GM15510 (cell line): ENCODE results near the gene KDM1A.

Source experiments
- POLR2A ChIP-seq: IDR thresholded peaks from 3 replicates; pipeline ENCODE4 v1.6.1; 2011; ENCODE audit warnings: borderline replicate concordance; ENCODE audit not compliant: insufficient read length; ENCODE audit errors: extremely low read depth

Gene KDM1A

GRCh38 chr1:23051290-23051909 lies 32.1 kb downstream of the KDM1A start:
- no peak for TF ChIP-seq POLR2A

- TF ChIP-seq POLR2A = no peak
Observed at GRCh38 chr1:23057301-23057700, 38.0 kb downstream of the KDM1A start.

- no peak for TF ChIP-seq POLR2A
Observed at GRCh38 chr1:23062271-23062670, 43.0 kb downstream of the KDM1A start.

- no peak for TF ChIP-seq POLR2A
Observed at GRCh38 chr1:23065385-23065784, 46.1 kb downstream of the KDM1A start.

DNA sequence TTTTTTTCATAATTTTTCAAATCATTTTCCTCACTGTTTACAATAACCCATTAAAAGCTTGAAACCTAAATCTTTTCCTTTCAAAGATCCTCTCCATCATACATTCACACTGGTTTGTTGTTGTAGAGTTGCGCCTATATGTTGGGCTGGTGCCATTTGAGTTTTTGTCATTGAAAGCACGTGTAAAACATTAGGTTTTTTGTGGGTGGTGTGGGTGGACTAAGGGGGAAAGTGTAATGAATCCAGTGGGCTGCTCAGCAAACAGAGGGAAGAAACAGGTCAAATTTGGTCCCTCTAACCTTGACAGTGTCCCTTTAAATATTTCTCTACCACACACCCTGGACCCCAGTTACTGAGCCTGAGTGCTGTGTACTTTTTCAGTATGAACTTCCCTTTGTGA lies 46.8 kb downstream of the KDM1A start:
- TF ChIP-seq POLR2A = no peak

DNA sequence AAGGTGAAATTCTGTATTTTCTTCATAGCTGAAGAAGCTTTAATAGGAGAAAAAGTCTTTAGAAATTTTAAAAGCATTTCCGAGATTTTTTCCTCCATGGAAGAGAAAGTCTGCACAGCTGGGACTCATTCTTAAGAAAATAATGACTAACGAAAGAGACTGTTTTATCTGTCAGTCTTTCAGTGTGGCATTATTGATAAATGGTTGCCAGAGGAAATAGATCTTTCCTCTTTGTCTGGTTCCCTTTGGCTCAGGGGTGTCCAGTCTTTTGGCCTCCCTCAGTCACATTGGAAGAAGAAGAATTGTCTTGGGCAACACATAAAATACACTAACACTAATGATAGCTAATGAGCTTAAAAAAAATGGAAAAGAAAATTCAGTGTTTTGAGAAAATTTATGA lies 49.9 kb downstream of the KDM1A start:
- TF ChIP-seq POLR2A = no peak

DNA sequence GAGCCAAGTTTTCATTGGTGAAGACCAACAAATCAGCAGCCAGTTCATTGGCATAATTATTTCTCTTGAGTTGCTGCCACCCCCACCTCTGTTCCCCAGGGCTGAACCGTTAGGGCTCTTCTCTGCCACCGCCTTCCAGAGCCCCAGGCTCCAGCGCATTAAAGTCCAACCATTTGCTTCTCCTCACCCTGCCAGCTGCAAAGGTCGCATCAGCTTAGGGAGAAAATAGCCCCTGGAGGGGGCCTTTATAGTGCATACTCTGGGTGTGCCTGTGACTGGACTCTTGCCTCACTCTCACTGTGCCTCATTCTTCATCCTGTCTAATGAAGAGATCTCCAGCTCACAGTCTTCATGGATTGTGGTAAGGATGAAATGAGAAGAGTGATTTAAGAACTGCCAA lies 50.4 kb downstream of the KDM1A start:
- no peak for TF ChIP-seq POLR2A

DNA sequence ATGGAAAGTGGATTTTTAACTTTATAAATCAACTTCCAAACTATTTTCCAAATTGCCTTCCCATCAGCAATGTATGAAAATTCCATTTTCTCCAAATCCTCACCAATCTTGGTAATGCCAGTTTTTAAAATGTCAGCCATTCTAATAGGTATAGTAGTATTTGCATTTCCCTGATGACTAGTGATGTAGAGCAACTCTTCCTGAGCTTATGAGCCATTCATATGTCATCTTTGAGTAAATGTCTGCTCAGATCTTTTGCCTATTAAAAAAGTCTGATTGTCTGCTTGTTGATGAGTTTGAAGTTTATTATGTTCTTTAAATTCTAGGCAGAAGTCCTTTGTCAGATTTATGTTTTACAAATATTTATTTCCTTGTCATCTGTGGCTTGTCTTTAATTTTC lies 54.7 kb downstream of the KDM1A start:
- TF ChIP-seq POLR2A = no peak

GRCh38 chr1:23079025-23079424 lies 59.8 kb downstream of the KDM1A start:
- TF ChIP-seq POLR2A = no peak

- no peak for TF ChIP-seq POLR2A
Observed at GRCh38 chr1:23080885-23081284, 61.6 kb downstream of the KDM1A start.

DNA sequence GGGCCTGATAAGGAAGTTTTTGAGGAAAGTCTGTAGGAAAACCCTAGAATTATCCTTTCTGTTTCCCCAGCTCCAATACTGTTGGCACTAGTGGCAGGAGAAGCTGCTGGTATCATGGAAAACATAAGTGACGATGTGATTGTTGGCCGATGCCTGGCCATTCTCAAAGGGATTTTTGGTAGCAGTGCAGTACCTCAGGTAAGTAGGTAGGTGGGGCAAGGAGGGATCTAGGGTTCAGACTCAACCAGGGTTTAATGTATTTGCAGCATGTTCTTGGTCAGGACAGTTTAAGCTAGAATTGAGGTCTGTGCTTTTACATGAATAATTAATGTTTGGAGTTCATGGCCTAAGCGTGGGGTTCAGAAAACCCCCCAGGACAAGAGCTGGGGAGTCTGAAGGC lies 62.1 kb downstream of the KDM1A start:
- no peak for TF ChIP-seq POLR2A

GRCh38 chr1:23083714-23084480 lies 64.6 kb downstream of the KDM1A start:
- no peak for TF ChIP-seq POLR2A

DNA sequence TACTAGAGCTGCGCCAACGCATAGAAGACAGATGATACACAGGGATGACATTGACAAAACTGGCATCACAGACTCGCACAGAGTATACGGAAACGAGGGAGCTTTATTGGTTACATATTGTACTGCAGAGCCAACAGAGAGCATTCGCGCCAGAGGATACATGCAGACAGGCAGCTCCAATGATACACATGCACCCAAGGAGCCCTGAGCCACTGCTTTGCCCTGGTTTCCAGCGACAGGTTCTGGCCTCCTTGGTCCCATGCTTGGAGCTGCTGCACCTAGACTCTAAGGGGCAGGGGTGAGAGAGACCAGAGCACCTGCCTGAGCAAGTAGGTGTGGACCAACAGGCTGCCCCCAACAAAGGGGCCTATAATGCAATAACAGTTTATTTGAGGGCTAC lies 65.6 kb downstream of the KDM1A start:
- TF ChIP-seq POLR2A = no peak

GRCh38 chr1:23085696-23086095 lies 66.4 kb downstream of the KDM1A start:
- TF ChIP-seq POLR2A = no peak

- TF ChIP-seq POLR2A = no peak
Observed at GRCh38 chr1:23088027-23088426, 68.8 kb downstream of the KDM1A start.

GRCh38 chr1:23090056-23090455 lies 70.8 kb downstream of the KDM1A start:
- no peak for TF ChIP-seq POLR2A
